ENCODE data around the gene SLC35F1.

Gene SLC35F1

DNA sequence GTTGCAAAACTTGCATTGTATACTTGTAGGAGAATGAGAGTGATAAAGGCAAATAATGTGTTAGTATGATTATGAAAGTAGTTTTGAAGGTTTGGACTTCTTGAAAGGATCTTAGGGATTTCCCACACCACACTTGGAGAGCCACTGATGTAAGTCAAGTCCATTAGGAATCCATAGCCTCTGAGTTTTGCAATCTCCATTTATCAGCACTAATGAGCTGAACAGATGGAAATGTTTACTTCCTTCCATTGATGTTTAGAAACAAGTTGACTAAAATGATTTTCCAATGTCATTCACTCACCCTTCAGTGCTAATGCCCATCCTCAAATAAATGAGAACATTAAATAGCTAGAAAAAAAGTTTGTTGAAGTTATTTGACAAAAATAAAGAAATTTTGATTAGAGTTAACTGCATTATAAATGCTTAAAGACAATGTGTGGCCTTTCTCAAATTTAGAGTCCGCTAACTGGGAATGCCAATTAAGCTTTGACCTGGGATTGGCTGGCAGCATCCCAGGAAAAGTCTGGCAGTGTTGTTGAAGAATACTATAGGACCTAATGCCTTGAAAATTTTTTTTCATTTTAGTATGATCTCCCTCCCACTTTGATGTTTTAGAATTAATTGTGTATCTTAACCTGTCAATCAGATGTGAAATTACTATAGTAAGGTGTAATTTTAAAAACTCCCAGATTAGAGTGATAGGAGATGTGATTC, 68.0 kb downstream of the SLC35F1 start:
- ChIA-PET POLR2A (no interaction called here), CTCF (interaction anchor here (1.0 to 1.6 kb wide), 3 partner anchors 9 to 1135 kb away, joined by 3 to 4 read pairs (median 4); no protein-coding TSS in a partner anchor)
- H3K4me3 ChIP-seq (ENCODE audit: low read depth, low read length): no peak overlapping the region
- TF ChIP-seq, protein P1, sequence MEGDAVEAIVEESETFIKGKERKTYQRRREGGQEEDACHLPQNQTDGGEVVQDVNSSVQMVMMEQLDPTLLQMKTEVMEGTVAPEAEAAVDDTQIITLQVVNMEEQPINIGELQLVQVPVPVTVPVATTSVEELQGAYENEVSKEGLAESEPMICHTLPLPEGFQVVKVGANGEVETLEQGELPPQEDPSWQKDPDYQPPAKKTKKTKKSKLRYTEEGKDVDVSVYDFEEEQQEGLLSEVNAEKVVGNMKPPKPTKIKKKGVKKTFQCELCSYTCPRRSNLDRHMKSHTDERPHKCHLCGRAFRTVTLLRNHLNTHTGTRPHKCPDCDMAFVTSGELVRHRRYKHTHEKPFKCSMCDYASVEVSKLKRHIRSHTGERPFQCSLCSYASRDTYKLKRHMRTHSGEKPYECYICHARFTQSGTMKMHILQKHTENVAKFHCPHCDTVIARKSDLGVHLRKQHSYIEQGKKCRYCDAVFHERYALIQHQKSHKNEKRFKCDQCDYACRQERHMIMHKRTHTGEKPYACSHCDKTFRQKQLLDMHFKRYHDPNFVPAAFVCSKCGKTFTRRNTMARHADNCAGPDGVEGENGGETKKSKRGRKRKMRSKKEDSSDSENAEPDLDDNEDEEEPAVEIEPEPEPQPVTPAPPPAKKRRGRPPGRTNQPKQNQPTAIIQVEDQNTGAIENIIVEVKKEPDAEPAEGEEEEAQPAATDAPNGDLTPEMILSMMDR (IDR thresholded peaks at IDR 0.05; ENCODE audit: insufficient read depth, low read length, missing control alignments): no peak
- no peak for DNase-seq (ENCODE audit: low read depth, low spot score)

DNA sequence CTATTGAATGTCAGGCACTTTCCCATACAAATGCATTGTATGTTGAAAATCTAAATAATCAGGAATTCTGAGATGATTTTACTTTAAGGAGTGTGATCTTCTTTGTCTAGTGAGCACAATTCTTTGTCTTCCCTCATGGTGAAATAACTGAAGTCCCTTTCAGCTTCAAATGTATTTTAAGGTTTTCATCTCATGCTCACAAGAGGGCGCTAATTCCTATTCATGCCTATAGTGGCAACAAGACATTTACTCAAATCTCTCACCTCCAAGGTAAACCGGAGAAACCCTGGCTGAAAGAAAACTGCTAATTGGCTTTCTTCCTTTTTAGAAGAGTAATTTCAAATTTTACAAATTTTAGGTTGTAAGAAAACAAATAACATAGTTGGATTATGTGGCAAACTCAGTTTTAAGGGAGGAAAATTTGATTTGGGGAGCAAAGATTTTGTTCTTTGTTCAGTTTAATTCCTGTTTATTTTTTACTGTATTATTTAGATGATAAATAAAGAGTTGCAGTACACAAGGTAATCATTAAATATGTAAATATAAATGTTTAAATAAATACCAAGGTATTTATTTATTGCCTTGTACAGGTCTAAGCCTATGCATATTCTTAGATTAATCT, 69.1 kb downstream of the SLC35F1 start:
- POLR2A ChIA-PET: no interaction called here
- H3K4me3 ChIP-seq (ENCODE audit: low read depth, low read length): no peak overlapping the region
- no peak for DNase-seq (ENCODE audit: low read depth, low spot score)
- CTCF ChIA-PET: interaction anchor here (1.0 to 1.6 kb wide), 6 partner anchors 8 to 1134 kb away, joined by 3 to 6 read pairs (median 4); no protein-coding TSS in a partner anchor
- TF ChIP-seq, protein P1 (IDR thresholded peaks at IDR 0.05; ENCODE audit: insufficient read depth, low read length, missing control alignments): peak; percentile 26

DNA sequence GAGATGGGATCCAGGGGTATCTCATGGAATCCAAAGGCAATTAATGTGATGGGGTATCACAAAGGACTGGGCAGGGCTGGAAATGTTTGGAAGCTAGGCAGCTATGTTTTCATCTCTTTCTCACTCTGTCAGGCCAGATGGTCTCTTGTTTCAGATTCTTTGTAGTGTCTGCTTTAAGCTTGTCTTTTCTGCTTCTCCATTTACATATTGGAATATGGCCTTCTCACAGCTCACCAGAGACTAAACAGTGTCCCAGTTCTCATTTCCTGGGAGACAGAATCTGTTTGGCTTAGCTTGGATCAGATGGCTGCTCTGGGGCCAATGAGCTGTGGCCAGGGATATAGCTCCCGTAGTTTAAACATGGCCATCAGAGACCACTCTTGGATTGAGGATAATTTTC, 78.9 kb downstream of the SLC35F1 start:
- POLR2A ChIA-PET: no interaction called here
- CTCF ChIA-PET: interaction anchor here (1.1 kb wide), 1 partner anchor 10 kb away, joined by 3 read pairs; no protein-coding TSS in a partner anchor
- no peak for DNase-seq (ENCODE audit: low read depth, low spot score)
- H3K4me3 ChIP-seq (ENCODE audit: low read depth, low read length): no peak overlapping the region
- TF ChIP-seq, protein P1 (IDR thresholded peaks at IDR 0.05; ENCODE audit: insufficient read depth, low read length, missing control alignments): no peak

DNA sequence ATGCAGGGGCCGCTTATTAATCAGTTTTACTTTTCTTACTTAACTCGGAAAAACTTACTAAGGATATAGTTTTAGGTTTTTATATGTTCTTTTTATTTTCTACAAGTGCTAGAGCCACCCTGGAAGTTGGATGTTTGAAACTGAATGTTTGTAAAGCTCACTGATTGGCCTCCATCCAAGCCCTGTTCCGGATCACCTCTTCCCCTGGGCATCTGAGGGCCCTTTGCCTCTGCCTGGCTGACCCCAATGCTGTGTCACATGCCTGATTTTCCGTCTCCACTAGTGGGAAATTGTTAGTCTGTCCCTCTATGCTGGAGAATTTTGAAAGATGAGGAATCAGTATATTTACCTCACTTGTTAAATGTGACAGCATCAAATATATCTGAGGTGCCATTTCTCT, 79.3 kb downstream of the SLC35F1 start:
- no peak overlapping the region for H3K4me3 ChIP-seq (ENCODE audit: low read depth, low read length)
- no peak for DNase-seq (ENCODE audit: low read depth, low spot score)
- TF ChIP-seq, protein P1 (IDR thresholded peaks at IDR 0.05; ENCODE audit: insufficient read depth, low read length, missing control alignments): no peak
- ChIA-PET CTCF (no interaction called here), POLR2A (no interaction called here)

DNA sequence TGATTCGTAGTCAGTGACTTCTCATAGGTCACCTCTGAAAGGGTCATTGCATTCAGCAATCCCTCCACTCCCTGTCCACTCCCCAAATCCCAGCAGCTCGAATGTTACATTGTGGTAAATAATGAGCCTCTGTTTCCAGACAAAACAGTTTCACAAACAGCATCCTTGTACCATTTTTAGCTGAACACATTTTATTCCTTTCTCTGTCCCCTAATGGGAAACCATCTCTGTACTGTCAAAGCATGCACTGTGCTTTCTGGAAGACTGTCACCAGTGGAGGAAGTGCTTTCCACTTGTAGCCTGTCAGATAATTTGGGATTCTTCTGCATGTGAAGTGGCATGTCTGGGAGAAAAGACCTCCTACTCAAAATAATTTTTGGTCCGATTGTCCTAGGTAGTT, 82.0 kb downstream of the SLC35F1 start:
- TF ChIP-seq, protein P1 (IDR thresholded peaks at IDR 0.05; ENCODE audit: insufficient read depth, low read length, missing control alignments): no peak
- CTCF ChIA-PET: interaction anchor here (1.3 to 1.6 kb wide), 2 partner anchors 11 to 13 kb away, joined by 4 to 6 read pairs; no protein-coding TSS in a partner anchor
- no peak overlapping the region for H3K4me3 ChIP-seq (ENCODE audit: low read depth, low read length)
- POLR2A ChIA-PET: no interaction called here
- no peak for DNase-seq (ENCODE audit: low read depth, low spot score)

DNA sequence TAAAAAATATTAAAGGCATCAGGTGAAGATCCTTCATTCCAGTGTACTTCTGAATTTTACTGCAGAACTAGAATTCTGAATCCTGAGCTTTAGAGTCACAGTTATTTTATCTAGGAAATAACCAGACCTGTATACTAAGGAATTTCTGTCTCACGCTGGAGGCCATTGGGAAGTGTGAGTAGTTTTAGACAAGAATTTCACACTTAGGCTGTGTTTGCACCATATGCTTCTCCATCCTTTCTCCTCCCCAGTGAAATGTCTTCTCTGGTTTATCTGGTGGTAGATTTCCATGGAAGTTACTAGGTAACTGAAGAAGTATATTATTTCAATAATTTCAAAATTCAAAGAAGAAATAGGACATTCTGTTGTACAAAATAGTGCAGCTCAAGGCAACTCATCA, 83.1 kb downstream of the SLC35F1 start:
- TF ChIP-seq, protein P1 (IDR thresholded peaks at IDR 0.05; ENCODE audit: insufficient read depth, low read length, missing control alignments): no peak
- POLR2A ChIA-PET: no interaction called here
- H3K4me3 ChIP-seq (ENCODE audit: low read depth, low read length): no peak overlapping the region
- no peak for DNase-seq (ENCODE audit: low read depth, low spot score)
- CTCF ChIA-PET: no interaction called here
